Sigmoid colon (tissue), 7 donors: Measurements from ENCODE around the gene RRP12. TPM values are rescaled to one million over a fixed set of nuclear protein-coding genes. Genes with fewer than 3 reads are reported as not detected.

Experiments
- DNase-seq: peaks from one replicate; pipeline ENCODE4 v3.0.0-alpha.2; 2019
- H3K27ac ChIP-seq, 4 donors: fragments of 200-600 bp; sonication (generic); one replicate each; pipeline ENCODE4 v1.5.1; 2016 to 2019; ENCODE audit warnings: mild to moderate bottlenecking in 1 of 4
- H3K27me3 ChIP-seq, 3 donors: fragments of 200-600 bp; sonication (generic); one replicate each; pipeline ENCODE4 v1.5.1; 2019; ENCODE audit warnings: mild to moderate bottlenecking in 1 of 3
- H3K36me3 ChIP-seq, 4 donors: fragments of 200-600 bp; sonication (generic); one replicate each; pipeline ENCODE4 v1.5.1; 2016 to 2019
- H3K4me1 ChIP-seq, 4 donors: fragments of 200-600 bp; sonication (generic); one replicate each; pipeline ENCODE4 v1.5.1; 2017 to 2019
- H3K4me3 ChIP-seq, 4 donors: fragments of 200-600 bp; sonication (generic); one replicate each; pipeline ENCODE4 v1.5.1; 2017 to 2019; ENCODE audit warnings: mild to moderate bottlenecking in 2 of 4, moderate library complexity in 1 of 4
- H3K9me3 ChIP-seq, 4 donors: fragments of 200-600 bp in 3 of 4; sonication (generic) in 3 of 4; one replicate each; pipeline versions ENCODE4 v1.5.1 to v1.6.1; 2013 to 2019
- EP300 ChIP-seq, 4 donors: sonication (generic); formaldehyde crosslinking; IDR thresholded peaks; one replicate each; pipeline ENCODE4 v1.6.1; 2017; ENCODE audit warnings: antibody characterized with exemption in 4 of 4
- POLR2A ChIP-seq, 2 donors: fragments of 450-650 bp; IDR thresholded peaks; one replicate each; pipeline ENCODE4 v1.6.1; 2016; ENCODE audit warnings: antibody characterized with exemption in 2 of 2, mild to moderate bottlenecking in 2 of 2, moderate library complexity in 2 of 2
- POLR2AphosphoS5 ChIP-seq, 4 donors: sonication (generic); formaldehyde crosslinking; IDR thresholded peaks; one replicate each; pipeline ENCODE4 v1.6.1; 2017; ENCODE audit warnings: antibody characterized with exemption in 4 of 4
- WGBS, 2 donors: extraction: QIAGEN DNeasy Blood & Tissue Kit; methylation state at CpG; one replicate each; pipeline ENCODE4 v1.1.7; 2013; 5-methylcytosine and 5-hydroxymethylcytosine counted together
- intact Hi-C: fragments of 100-400 bp; cut with DNase I; formaldehyde crosslinking; loops from one replicate; pipeline ENCODE4 v1.15.1; 2023
- polyA plus RNA-seq, 3 donors: library from polyadenylated mRNA; stranded (reverse); fragments of 200-250 nt; gene quantifications; one replicate each; pipeline ENCODE4 v1.2.3, GENCODE V29; 2013
- total RNA-seq, 4 donors: library from RNA; depleted of rRNA; stranded (reverse); fragments of >200 nt; gene quantifications; one replicate each; pipeline ENCODE4 v1.1.0, GENCODE V29; 2016
- TF ChIP-seq, protein P1 (sequence below), 4 experiments: fragments of 450-650 bp in 3 of 4; fragments of 200-600 bp in 1 of 4; IDR thresholded peaks; one replicate each; pipeline ENCODE4 v1.5.1; 2016 to 2019; ENCODE audit warnings: antibody characterized with exemption in 4 of 4, mild to moderate bottlenecking in 3 of 4, moderate library complexity in 2 of 4
- donor health status: healthy with polysubstance abuse.
- donor health status: Bipolar disorder and iron deficiency.
- donor health status: healthy.

RRP12 gene
- total and polyA plus RNA-seq, 7 donors = 3.2 to 18.8 (median 7.8) TPM

GRCh38 chr10:97393034-97393573 lies 8.0 kb downstream of the RRP12 start:
- Histone ChIP-seq H3K27me3 (no peaks in the 10 kb centered on the region), H3K4me3 (no peak overlapping the region), H3K36me3 (peaks cover 6 to 91% (median 35%) of the 10 kb centered on the region in 4 donors), H3K9me3 (no peaks in the 10 kb centered on the region), H3K4me1 (no peaks in the 10 kb centered on the region), H3K27ac (no peak overlapping the region)
- 91 to 93% methylated on average over 8 of the region's 8 CpGs for WGBS, 2 donors
- no peak for TF ChIP-seq POLR2AphosphoS5 (IDR thresholded peaks at IDR 0.05)
- TF ChIP-seq POLR2A (IDR thresholded peaks at IDR 0.05) = no peak
- no peak for TF ChIP-seq EP300 (IDR thresholded peaks at IDR 0.05)
- intact Hi-C loops = no loop called here
- no peak for DNase-seq

DNA sequence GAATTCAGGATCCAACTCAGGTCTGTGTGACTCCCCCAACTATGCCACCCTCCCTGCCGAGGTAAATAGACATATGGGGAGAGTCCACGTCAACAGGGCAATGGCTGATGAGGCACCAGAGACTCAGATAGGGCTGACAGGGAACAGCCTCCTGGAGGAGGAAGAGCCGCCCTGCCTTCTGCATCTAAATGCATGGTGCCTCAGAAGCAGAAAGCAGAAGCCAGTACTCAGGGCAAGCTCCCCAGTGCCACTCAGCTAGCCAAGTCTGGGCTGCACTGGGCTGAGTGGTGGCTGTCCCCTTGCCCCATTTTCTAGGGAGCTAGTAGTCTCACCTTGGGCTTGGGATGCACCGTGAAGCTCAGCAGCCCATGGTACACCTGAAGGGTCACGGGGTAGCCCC lies 11.0 kb downstream of the RRP12 start:
- intact Hi-C loops = no loop called here
- WGBS, 2 donors = 87 to 95% methylated on average over 5 of the region's 5 CpGs
- no peaks in the 10 kb centered on the region for H3K4me1 ChIP-seq
- no peak overlapping the region for H3K4me3 ChIP-seq
- no peak overlapping the region for H3K27ac ChIP-seq
- no peak for DNase-seq
- no peaks in the 10 kb centered on the region for H3K9me3 ChIP-seq
- H3K27me3 ChIP-seq = no peaks in the 10 kb centered on the region
- TF ChIP-seq EP300 (IDR thresholded peaks at IDR 0.05) = no peak
- TF ChIP-seq POLR2AphosphoS5 (IDR thresholded peaks at IDR 0.05) = no peak
- no peak for TF ChIP-seq POLR2A (IDR thresholded peaks at IDR 0.05)
- TF ChIP-seq, protein P1, sequence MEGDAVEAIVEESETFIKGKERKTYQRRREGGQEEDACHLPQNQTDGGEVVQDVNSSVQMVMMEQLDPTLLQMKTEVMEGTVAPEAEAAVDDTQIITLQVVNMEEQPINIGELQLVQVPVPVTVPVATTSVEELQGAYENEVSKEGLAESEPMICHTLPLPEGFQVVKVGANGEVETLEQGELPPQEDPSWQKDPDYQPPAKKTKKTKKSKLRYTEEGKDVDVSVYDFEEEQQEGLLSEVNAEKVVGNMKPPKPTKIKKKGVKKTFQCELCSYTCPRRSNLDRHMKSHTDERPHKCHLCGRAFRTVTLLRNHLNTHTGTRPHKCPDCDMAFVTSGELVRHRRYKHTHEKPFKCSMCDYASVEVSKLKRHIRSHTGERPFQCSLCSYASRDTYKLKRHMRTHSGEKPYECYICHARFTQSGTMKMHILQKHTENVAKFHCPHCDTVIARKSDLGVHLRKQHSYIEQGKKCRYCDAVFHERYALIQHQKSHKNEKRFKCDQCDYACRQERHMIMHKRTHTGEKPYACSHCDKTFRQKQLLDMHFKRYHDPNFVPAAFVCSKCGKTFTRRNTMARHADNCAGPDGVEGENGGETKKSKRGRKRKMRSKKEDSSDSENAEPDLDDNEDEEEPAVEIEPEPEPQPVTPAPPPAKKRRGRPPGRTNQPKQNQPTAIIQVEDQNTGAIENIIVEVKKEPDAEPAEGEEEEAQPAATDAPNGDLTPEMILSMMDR (IDR thresholded peaks at IDR 0.05) = no peak
- peaks cover 6 to 96% (median 29%) of the 10 kb centered on the region in 4 donors for H3K36me3 ChIP-seq

DNA sequence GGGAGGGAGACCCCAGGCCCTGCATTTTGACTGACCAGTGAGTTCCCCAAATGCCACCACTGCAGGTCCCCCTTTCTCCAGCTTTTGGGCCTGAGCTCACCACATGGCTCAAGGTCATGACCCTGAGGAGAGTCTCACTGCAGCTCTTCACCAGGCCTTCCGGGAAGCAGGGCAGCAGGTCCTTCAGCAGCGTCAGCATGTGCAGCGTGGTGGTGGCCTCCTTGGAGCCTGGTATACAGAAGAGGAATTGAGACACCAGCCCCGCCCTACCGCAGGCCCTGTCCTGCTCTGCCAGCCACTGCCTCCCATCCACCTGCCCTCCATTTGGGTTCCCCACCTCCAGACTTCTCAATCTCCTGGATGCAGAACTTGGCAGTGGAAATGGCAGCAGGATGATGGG lies 13.0 kb downstream of the RRP12 start:
- intact Hi-C loops = no loop called here
- Histone ChIP-seq H3K4me1 (no peaks in the 10 kb centered on the region), H3K4me3 (no peak overlapping the region), H3K27ac (no peak overlapping the region), H3K36me3 (peaks cover 6 to 91% (median 29%) of the 10 kb centered on the region in 4 donors), H3K27me3 (no peaks in the 10 kb centered on the region), H3K9me3 (no peaks in the 10 kb centered on the region)
- DNase-seq = no peak
- no peak for TF ChIP-seq POLR2A (IDR thresholded peaks at IDR 0.05)
- TF ChIP-seq, protein P1 (IDR thresholded peaks at IDR 0.05) = no peak
- no peak for TF ChIP-seq EP300 (IDR thresholded peaks at IDR 0.05)
- TF ChIP-seq POLR2AphosphoS5 (IDR thresholded peaks at IDR 0.05) = no peak
- WGBS, 2 donors = 95% methylated on average over 5 of the region's 5 CpGs

GRCh38 chr10:97385565-97385964 lies 15.6 kb downstream of the RRP12 start:
- Histone ChIP-seq H3K27ac (no peak overlapping the region), H3K36me3 (peaks cover 6 to 87% (median 28%) of the 10 kb centered on the region in 4 donors), H3K27me3 (no peaks in the 10 kb centered on the region), H3K4me3 (no peak overlapping the region), H3K4me1 (no peaks in the 10 kb centered on the region), H3K9me3 (no peaks in the 10 kb centered on the region)
- no peak for DNase-seq
- WGBS, 2 donors = 84 to 94% methylated on average over 7 of the region's 7 CpGs
- TF ChIP-seq EP300 (IDR thresholded peaks at IDR 0.05) = no peak
- TF ChIP-seq POLR2A (IDR thresholded peaks at IDR 0.05) = no peak
- TF ChIP-seq, protein P1 (IDR thresholded peaks at IDR 0.05) = no peak
- no peak for TF ChIP-seq POLR2AphosphoS5 (IDR thresholded peaks at IDR 0.05)
- intact Hi-C loops = no loop called here

- peaks cover 0 to 87% (median 20%) of the 10 kb centered on the region in 4 donors for H3K36me3 ChIP-seq
- H3K9me3 ChIP-seq = no peaks in the 10 kb centered on the region
- no peak overlapping the region for H3K27ac ChIP-seq
- no peaks in the 10 kb centered on the region for H3K27me3 ChIP-seq
- H3K4me1 ChIP-seq = no peaks in the 10 kb centered on the region
- TF ChIP-seq, protein P1 (IDR thresholded peaks at IDR 0.05) = no peak
- no peak for TF ChIP-seq EP300 (IDR thresholded peaks at IDR 0.05)
- no peak for TF ChIP-seq POLR2A (IDR thresholded peaks at IDR 0.05)
- TF ChIP-seq POLR2AphosphoS5 (IDR thresholded peaks at IDR 0.05) = no peak
- no peak for DNase-seq
- 94 to 96% methylated on average over 6 of the region's 6 CpGs for WGBS, 2 donors
- no peak overlapping the region for H3K4me3 ChIP-seq
- intact Hi-C loops = no loop called here
Observed at GRCh38 chr10:97384641-97385040, 16.5 kb downstream of the RRP12 start.
